WI38 (cell line): ENCODE measurements around the gene ERAL1.
"Not testable (repeated sequence)": the region's sequence is repeated elsewhere in the genome, so short reads cannot be mapped to it uniquely, and the experiment has no call there.

Experiments used
- H3K4me3 ChIP-seq: 2 replicates; pipeline ENCODE4 v1.5.1; 2011; ENCODE audit warnings: low read depth, mild to moderate bottlenecking, control low read depth, low read length
- CTCF ChIP-seq: IDR thresholded peaks from 2 replicates; pipeline ENCODE4 v1.5.1; 2012; ENCODE audit warnings: low read depth, mild to moderate bottlenecking, control low read depth, low read length

ERAL1 gene

GRCh38 chr17:28902819-28903545 is 48.2 kb downstream of the ERAL1 start, which contains the start of gene DHRS13:
DHRS13 (minus strand) TSS chr17:28903079; CDS start chr17:28902944, 135 bp downstream.
- H3K4me3 ChIP-seq: peak within 1 kb of the TSS; percentile 69
- TF ChIP-seq CTCF: peak; percentile 75

GRCh38 chr17:28903546-28903841 is 48.7 kb downstream of the ERAL1 start:
- not testable (repeated sequence) for H3K4me3 ChIP-seq

DNA sequence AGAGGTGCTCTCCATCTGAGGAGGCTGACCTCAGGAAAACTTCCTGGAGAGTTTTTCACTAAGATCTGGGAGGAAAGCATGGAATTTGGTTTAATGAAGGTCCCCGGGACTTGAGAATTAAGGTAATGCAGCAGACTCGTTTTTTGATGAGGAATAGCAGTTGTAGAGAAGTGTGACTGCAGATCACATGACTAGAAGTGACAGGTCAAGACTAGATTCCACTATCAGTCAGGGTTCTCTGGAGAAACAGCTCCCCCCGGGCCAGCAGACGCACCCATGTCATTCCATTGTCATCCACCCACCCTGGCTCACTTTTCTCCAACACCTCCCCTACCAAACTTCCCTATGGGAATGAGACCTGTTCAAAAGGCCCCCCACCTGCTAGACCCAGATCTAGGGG is 50.0 kb downstream of the ERAL1 start:
- no peak overlapping the region for H3K4me3 ChIP-seq
- TF ChIP-seq CTCF: no peak

- no peak for TF ChIP-seq CTCF
- no peak overlapping the region for H3K4me3 ChIP-seq
Measured at GRCh38 chr17:28906276-28906675, 51.5 kb downstream of the ERAL1 start.

GRCh38 chr17:28906706-28907438 is 52.1 kb downstream of the ERAL1 start:
- no peak for TF ChIP-seq CTCF
- no peak overlapping the region for H3K4me3 ChIP-seq

DNA sequence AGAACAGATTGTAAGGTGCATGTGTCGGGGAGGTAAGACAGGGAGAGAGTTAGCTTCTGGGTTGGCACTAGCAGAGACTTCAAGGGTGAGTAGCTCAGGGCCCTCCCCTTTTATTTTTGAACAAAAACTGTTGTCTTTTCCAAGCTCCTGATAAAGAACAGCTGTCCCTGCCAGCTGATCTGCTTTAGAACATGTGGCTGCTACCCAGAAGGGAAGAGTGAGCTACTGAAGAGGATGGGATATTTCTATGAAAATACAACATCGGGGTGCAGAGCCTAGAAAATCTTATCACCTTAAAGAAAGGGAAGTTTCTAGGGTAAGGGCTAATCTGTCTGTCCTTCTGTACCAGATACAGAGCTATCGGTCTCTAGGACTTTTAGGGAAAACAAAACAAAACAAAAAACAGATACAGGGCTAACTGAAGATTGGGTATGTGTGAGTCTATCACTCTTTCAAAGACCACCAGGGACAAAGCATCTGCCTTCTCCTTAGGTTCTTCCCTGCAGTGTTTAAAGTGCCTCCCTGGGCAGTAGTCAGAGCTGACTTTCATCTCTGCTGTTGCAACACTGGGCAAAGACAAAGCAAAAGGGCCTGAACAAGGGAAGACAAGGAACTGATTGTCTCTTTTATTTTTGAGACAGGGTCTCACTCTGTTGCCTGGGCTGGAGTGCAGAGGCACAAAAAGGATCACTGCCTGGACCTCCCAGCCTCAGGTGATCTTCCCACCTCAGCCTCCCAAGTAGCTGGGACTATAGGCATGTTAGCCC is 53.1 kb downstream of the ERAL1 start:
- H3K4me3 ChIP-seq: no peak overlapping the region
- no peak for TF ChIP-seq CTCF

DNA sequence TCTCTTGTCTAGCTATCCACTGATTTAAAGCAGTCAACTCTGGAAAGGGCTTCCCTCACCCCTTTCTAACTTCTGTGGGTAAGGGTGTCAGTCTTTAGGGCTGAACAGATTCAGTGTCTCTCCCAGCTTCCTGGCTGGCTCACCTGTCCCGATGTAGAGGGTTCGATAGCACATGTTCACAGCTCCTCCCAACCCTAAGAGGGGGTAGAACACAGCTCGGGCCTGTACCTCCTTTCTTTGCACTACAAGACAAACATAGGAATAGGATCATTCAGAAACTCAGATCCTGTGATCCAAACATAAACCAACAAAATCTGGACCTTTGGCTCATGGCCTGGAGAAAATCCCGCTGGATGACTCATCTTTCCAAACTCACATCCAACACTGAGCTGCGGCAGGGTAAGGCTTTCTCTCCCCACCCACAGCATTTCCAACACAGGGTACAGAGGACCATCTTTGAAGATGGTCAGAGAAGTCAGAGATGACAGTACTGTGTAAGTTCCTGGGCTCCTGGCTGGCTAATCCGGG is 53.9 kb downstream of the ERAL1 start:
- no peak for TF ChIP-seq CTCF
- H3K4me3 ChIP-seq: no peak overlapping the region
